Testis (tissue), 3 donors: ENCODE data around the gene REC114. TPM values are rescaled to one million over a fixed set of nuclear protein-coding genes. Genes with fewer than 3 reads are reported as not detected.

Experiments used
- DNase-seq: peaks from one replicate; pipeline ENCODE4 v3.0.0-alpha.2; 2019
- H3K27ac ChIP-seq, 2 donors: fragments of 200-600 bp; sonication (generic); one replicate each; pipeline ENCODE4 v1.5.1; 2019
- H3K27me3 ChIP-seq: fragments of 200-600 bp; sonication (generic); one replicate; pipeline ENCODE4 v1.5.1; 2019
- H3K36me3 ChIP-seq: fragments of 200-600 bp; sonication (generic); one replicate; pipeline ENCODE4 v1.5.1; 2017; ENCODE audit warnings: low read depth; ENCODE audit errors: missing control alignments
- H3K4me1 ChIP-seq: fragments of 200-600 bp; sonication (generic); one replicate; pipeline ENCODE4 v1.5.1; 2019
- H3K4me3 ChIP-seq, 2 donors: fragments of 200-600 bp; sonication (generic); one replicate each; pipeline ENCODE4 v1.5.1; 2017 to 2019
- H3K9me3 ChIP-seq: fragments of 200-600 bp; sonication (generic); one replicate; pipeline ENCODE4 v1.5.1; 2017
- POLR2A ChIP-seq: fragments of 450-650 bp; IDR thresholded peaks from one replicate; pipeline ENCODE4 v1.6.1; 2017; ENCODE audit warnings: antibody characterized with exemption, mild to moderate bottlenecking, moderate library complexity
- WGBS, 2 donors: methylation state at CpG; one replicate each; pipeline ENCODE4 v1.1.5; 2018; 5-methylcytosine and 5-hydroxymethylcytosine counted together
- intact Hi-C: fragments of 100-400 bp; cut with DNase I; formaldehyde crosslinking; loops from one replicate; pipeline ENCODE4 v1.15.1; 2023; ENCODE audit warnings: low total_unique reads
- polyA plus RNA-seq: library from polyadenylated mRNA; stranded (reverse); fragments of 350-450 nt; fragmentation: Illumina TruSeq; extraction: RNeasy Lipid Tissue Mini Kit (QIAGEN cat#74804); gene quantifications from one replicate; pipeline ENCODE4 v1.2.3, GENCODE V29; 2014; ENCODE audit warnings: low read depth, low replicate concordance; ENCODE audit not compliant: insufficient read depth
- total RNA-seq, 2 donors: library from RNA; depleted of rRNA; stranded (reverse); fragments of >200 nt; gene quantifications; one replicate each; pipeline ENCODE4 v1.2.3, GENCODE V29; 2016
- TF ChIP-seq, protein P1 (sequence below), 3 experiments: fragments of 450-650 bp in 2 of 3; fragments of 200-600 bp in 1 of 3; sonication (generic) in 1 of 3; IDR thresholded peaks; one replicate each; pipeline ENCODE4 v1.5.1; 2016 to 2019; ENCODE audit warnings: antibody characterized with exemption in 3 of 3, mild to moderate bottlenecking in 2 of 3, moderate library complexity in 1 of 3

The REC114 gene
- total and polyA plus RNA-seq, 3 donors from 2014 or later = 28.7 to 102 (median 28.8) TPM

DNA sequence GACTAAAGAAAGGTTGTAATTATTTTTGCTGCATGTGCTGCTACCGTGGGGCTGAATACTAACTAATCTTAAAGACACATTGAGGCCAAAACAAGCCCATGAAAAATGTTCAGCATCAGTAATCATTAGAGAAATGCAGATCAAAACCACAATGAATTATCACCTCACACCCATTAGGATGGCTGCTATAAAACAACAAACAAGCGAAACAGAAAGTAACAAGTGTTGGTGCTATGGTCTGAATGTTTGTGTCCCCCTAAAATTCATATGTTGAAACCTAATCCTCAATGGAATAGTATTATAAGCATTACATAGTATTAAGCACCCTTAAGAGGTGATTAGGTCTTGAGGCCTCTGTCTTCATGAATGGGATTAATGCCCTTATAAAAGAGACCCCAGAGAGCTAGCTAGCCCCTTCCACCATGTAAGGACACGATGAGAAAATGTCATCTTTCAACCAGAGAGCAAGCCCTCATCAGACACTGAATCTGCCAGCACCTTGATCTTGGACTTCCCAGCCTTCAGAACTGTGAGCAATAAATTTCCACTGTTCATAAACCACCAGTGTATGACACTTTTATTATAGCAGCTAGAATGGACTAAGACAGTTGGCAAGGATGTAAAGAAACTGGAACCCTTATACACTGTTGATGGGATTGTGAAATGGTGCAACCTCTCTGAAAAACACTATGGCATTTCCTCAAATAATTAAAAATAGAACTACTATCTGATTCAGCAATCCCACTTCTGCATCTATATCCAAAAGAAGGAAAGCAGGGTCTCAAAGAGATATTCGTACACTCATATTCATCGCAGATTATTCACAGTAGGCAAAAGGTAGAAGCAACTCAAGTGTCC, 76.1 kb downstream of the REC114 start:
- intact Hi-C loops = no loop called here

DNA sequence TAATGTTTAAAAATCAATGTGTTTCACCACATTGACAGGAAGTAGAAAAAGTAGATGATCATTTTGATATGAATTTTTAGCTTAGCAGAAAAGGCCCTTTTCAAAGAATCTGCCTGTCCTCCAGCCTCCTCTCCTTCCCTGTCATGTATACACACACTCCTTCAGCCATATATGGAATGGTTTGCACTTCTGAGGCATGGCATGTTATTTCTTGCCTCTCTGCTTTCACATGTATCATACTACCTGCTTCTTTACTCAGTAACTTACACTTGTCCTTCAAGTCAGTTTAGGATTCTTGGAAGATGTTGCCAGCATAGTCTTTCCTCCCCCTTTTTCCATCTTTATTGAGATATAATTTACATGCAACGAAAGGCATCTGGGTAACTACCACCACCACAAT, 79.0 kb downstream of the REC114 start:
- WGBS, 2 donors = 91 to 97% methylated on average over 1 of the region's 1 CpG
- intact Hi-C loops = no loop called here
- H3K36me3 ChIP-seq = no peaks in the 10 kb centered on the region
- DNase-seq = no peak
- H3K27ac ChIP-seq = no peak overlapping the region
- H3K4me1 ChIP-seq = peaks cover 4% of the 10 kb centered on the region
- H3K27me3 ChIP-seq = no peaks in the 10 kb centered on the region
- H3K4me3 ChIP-seq = no peak overlapping the region
- no peak for TF ChIP-seq POLR2A
- TF ChIP-seq, protein P1, sequence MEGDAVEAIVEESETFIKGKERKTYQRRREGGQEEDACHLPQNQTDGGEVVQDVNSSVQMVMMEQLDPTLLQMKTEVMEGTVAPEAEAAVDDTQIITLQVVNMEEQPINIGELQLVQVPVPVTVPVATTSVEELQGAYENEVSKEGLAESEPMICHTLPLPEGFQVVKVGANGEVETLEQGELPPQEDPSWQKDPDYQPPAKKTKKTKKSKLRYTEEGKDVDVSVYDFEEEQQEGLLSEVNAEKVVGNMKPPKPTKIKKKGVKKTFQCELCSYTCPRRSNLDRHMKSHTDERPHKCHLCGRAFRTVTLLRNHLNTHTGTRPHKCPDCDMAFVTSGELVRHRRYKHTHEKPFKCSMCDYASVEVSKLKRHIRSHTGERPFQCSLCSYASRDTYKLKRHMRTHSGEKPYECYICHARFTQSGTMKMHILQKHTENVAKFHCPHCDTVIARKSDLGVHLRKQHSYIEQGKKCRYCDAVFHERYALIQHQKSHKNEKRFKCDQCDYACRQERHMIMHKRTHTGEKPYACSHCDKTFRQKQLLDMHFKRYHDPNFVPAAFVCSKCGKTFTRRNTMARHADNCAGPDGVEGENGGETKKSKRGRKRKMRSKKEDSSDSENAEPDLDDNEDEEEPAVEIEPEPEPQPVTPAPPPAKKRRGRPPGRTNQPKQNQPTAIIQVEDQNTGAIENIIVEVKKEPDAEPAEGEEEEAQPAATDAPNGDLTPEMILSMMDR (IDR thresholded peaks at IDR 0.05) = no peak
- no peaks in the 10 kb centered on the region for H3K9me3 ChIP-seq

More for the DNA sequence above, 76.1 kb downstream of the REC114 start:
- Histone ChIP-seq H3K9me3 (no peaks in the 10 kb centered on the region), H3K4me1 (peaks cover 4% of the 10 kb centered on the region), H3K4me3 (no peak overlapping the region), H3K27me3 (no peaks in the 10 kb centered on the region), H3K36me3 (no peaks in the 10 kb centered on the region), H3K27ac (no peak overlapping the region)
- WGBS, 2 donors = 90 to 93% methylated on average over 5 of the region's 5 CpGs
- no peak for TF ChIP-seq POLR2A
- TF ChIP-seq, protein P1 (IDR thresholded peaks at IDR 0.05) = no peak
- DNase-seq = no peak

DNA sequence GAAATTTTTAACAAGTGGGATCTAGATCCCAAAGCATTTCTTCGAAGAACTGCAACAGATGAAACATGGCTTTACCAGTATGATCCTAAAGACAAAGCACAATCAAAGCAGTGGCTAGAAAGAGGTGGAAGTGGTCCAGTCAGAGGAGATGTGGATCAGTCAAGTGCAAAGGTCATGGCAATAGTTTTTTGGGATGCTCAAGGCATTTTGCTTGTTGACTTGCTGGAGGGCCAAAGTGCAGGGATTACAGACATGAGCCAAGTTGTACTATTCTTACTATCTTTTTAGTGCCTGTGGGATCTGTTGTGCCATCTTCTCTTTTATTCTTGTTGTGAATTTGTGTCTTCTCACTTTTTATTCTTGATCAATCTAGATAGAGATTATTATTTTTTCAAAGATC, 82.0 kb downstream of the REC114 start:
- Histone ChIP-seq H3K4me1 (no peaks in the 10 kb centered on the region), H3K36me3 (no peaks in the 10 kb centered on the region), H3K27me3 (no peaks in the 10 kb centered on the region), H3K27ac (no peak overlapping the region), H3K4me3 (no peak overlapping the region), H3K9me3 (no peaks in the 10 kb centered on the region)
- intact Hi-C loops = no loop called here
- 86 to 88% methylated on average over 1 of the region's 1 CpG for WGBS, 2 donors
- no peak for TF ChIP-seq POLR2A
- TF ChIP-seq, protein P1 (IDR thresholded peaks at IDR 0.05) = no peak
- DNase-seq = no peak

DNA sequence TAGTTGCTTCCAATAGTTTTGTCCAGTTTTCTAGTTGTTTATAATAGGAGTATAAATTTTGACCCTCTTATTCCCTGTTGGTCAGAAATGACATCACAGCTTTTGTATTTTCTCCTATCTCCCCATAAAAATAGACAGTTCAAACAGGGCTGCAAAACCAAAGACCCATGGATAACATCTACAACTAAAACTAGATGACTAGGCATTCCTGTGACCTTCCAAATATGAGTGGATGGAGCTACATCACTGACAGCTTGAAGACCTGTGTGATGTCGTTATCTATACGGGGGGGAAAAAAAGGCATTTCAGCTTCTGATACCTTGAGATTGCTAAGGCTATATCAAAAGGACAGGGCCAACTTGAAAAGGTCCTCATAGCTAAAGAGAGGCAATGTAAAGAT, 84.6 kb downstream of the REC114 start:
- no peaks in the 10 kb centered on the region for H3K9me3 ChIP-seq
- H3K4me1 ChIP-seq = peaks cover 8% of the 10 kb centered on the region
- DNase-seq = no peak
- no peak overlapping the region for H3K27ac ChIP-seq
- no peaks in the 10 kb centered on the region for H3K36me3 ChIP-seq
- H3K4me3 ChIP-seq = no peak overlapping the region
- 73 to 79% methylated on average over 2 of the region's 2 CpGs for WGBS, 2 donors
- no peaks in the 10 kb centered on the region for H3K27me3 ChIP-seq
- TF ChIP-seq POLR2A = no peak
- TF ChIP-seq, protein P1 (IDR thresholded peaks at IDR 0.05) = no peak
- intact Hi-C loops = no loop called here

- Histone ChIP-seq H3K9me3 (no peaks in the 10 kb centered on the region), H3K27me3 (no peaks in the 10 kb centered on the region), H3K36me3 (no peaks in the 10 kb centered on the region), H3K27ac (no peak overlapping the region), H3K4me1 (peaks cover 8% of the 10 kb centered on the region), H3K4me3 (no peak overlapping the region)
- TF ChIP-seq, protein P1 (IDR thresholded peaks at IDR 0.05) = no peak
- no peak for TF ChIP-seq POLR2A
- 28 to 37% methylated on average over 3 of the region's 3 CpGs for WGBS, 2 donors
- no peak for DNase-seq
- intact Hi-C loops = no loop called here
These were observed 87.7 kb downstream of the REC114 start for GRCh38 chr15:73530649-73531048.
